Uterus (tissue), 2 donors: ENCODE data around the gene CALN1.

Experiments
- CTCF ChIP-seq, 4 experiments: fragments of 200-600 bp in 2 of 4; fragments of 450-650 bp in 2 of 4; sonication (generic) in 2 of 4; IDR thresholded peaks; one replicate each; pipeline ENCODE4 v1.5.1; 2016 to 2019; ENCODE audit warnings: antibody characterized with exemption in 4 of 4, mild to moderate bottlenecking in 2 of 4, moderate library complexity in 1 of 4
- POLR2A ChIP-seq, 2 donors: fragments of 450-650 bp; IDR thresholded peaks; one replicate each; pipeline ENCODE4 v1.6.1; 2016; ENCODE audit warnings: antibody characterized with exemption in 2 of 2, mild to moderate bottlenecking in 1 of 2, moderate library complexity in 1 of 2

GRCh38 chr7:71911051-71911450 lies 501.1 kb downstream of the CALN1 start:
- no peak for TF ChIP-seq CTCF (IDR thresholded peaks at IDR 0.05)
- no peak for TF ChIP-seq POLR2A (IDR thresholded peaks at IDR 0.05)
